RWPE1 (cell line): ENCODE results near the gene TBC1D3.
"Not testable (repeated sequence)": the region's sequence is repeated elsewhere in the genome, so short reads cannot be mapped to it uniquely, and the experiment has no call there.

ENCODE experiments used
- CTCF ChIA-PET: fragments of 350-600 bp; sonication (Branson Sonifier 250); formaldehyde crosslinking; extraction: SDS; loops from one replicate; lab custom pipeline; 2021; lab: Yijun Ruan, JAX
- POLR2A ChIA-PET: fragments of 400-600 bp; formaldehyde crosslinking; extraction: SDS; loops from one replicate; lab custom pipeline; 2020; ENCODE audit warnings: antibody characterized with exemption; ENCODE audit not compliant: low non-redundant PET; lab: Yijun Ruan, JAX
- DNase-seq: peaks from one replicate; pipeline ENCODE4 v3.0.0; 2012; ENCODE audit warnings: low spot score
- H3K27ac ChIP-seq: fragments of 450-650 bp; 2 replicates; pipeline ENCODE4 v1.5.1; 2017

The TBC1D3 gene

GRCh38 chr17:38192455-38192854, at the start of gene TBC1D3:
TBC1D3 (minus strand) TSS chr17:38192555; CDS start chr17:38191029, 1,526 bp downstream.
- DNase-seq, POLR2A ChIA-PET, H3K27ac ChIP-seq, CTCF ChIA-PET: not testable (repeated sequence)

DNA sequence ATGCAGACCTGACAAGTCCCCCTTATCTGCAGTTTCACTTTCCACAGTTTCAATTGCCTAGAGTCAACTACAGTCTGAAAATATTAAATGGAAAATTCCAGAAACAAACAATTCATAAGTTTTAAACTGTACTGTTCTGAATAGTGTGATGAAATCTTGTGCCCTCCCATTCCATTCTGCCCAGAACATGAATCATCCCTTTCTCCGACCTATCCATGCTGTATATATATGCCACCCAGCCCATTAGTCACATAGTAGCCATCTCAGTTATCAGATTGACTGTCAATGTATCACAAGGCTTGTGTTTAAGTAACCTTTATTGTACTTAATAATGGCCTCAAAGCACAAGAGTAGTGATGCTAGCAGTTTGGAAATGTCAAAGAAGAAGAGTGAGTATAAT, 40.4 kb upstream of the TBC1D3 start:
- DNase-seq, H3K27ac ChIP-seq, POLR2A ChIA-PET, CTCF ChIA-PET: not testable (repeated sequence)

GRCh38 chr17:38225844-38226495, 33.6 kb upstream of the TBC1D3 start:
- DNase-seq, POLR2A ChIA-PET, H3K27ac ChIP-seq, CTCF ChIA-PET: not testable (repeated sequence)

DNA sequence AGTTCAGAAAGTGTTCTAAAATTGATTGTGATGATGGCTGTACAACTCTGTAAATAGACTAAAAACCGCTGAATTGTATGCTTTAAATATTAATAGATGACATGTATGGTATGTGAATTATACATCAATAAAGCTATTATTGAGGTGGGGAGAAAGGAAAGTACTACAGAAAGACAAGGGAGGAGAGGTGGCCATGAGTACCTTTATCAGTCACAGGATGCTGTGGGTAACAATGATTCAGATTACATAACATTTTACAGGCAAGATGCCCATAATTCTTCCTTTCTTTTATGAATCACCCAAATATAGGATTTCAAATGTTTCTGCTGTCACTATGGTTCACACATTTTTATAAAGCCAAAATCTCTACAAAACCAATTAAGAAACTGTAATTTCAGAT, 28.5 kb upstream of the TBC1D3 start:
- POLR2A ChIA-PET, H3K27ac ChIP-seq, CTCF ChIA-PET, DNase-seq: not testable (repeated sequence)

GRCh38 chr17:38200271-38200670, 7.9 kb upstream of the TBC1D3 start:
- POLR2A ChIA-PET, CTCF ChIA-PET, H3K27ac ChIP-seq, DNase-seq: not testable (repeated sequence)

DNA sequence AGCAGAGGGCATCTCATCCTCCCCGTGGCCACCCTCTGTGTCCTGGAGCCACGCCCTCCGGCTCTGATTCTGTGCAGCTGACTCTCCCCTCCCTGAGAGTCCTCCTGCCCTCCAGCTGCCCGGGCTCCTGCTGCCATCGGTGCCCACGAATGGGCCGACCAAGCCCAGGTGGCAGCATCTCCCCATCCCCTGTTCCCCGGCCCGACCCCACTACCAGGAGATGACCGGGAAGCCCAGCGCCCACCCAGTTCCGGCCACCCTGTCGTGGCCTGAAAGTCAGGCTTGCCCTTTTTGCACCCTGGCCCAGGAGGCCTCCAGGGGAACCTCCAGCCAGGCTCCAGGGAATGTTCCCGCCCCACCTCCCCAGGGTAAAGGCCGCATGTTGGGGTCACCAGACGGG, 57.5 kb downstream of the TBC1D3 start:
- CTCF ChIA-PET, POLR2A ChIA-PET, DNase-seq, H3K27ac ChIP-seq: not testable (repeated sequence)
